Transverse colon (tissue), 4 donors: ENCODE results near the gene PFN1. TPM values are rescaled to one million over a fixed set of nuclear protein-coding genes. Genes with fewer than 3 reads are reported as not detected.

Experiments
- DNase-seq: peaks from one replicate; pipeline ENCODE4 v3.0.0-alpha.2; 2019
- H3K27ac ChIP-seq, 4 donors: fragments of 200-600 bp; sonication (generic); 2 replicates each; pipeline ENCODE4 v1.5.1; 2016 to 2018; ENCODE audit warnings: inconsistent platforms in 4 of 4
- H3K27me3 ChIP-seq: fragments of 200-600 bp; sonication (generic); 2 replicates; pipeline ENCODE4 v1.5.1; 2017; ENCODE audit warnings: inconsistent platforms
- H3K36me3 ChIP-seq, 4 donors: fragments of 200-600 bp; sonication (generic); 2 replicates each; pipeline ENCODE4 v1.5.1; 2017 to 2019; ENCODE audit warnings: inconsistent platforms in 4 of 4
- H3K4me1 ChIP-seq, 4 donors: fragments of 200-600 bp; sonication (generic); 2 replicates each; pipeline ENCODE4 v1.5.1; 2017 to 2020; ENCODE audit warnings: inconsistent platforms in 4 of 4
- H3K4me3 ChIP-seq, 4 donors: fragments of 200-600 bp; sonication (generic); 1 replicate in 1 of 4; 2 replicates in 3 of 4; pipeline versions ENCODE4 v1.5.1 to v1.6.1; 2017 to 2019; ENCODE audit warnings: inconsistent platforms in 4 of 4
- H3K9me3 ChIP-seq, 2 donors: fragments of 200-600 bp; sonication (generic); 2 replicates each; pipeline ENCODE4 v1.5.1; 2017 to 2019; ENCODE audit warnings: inconsistent platforms in 2 of 2
- CTCF ChIP-seq, 5 experiments: fragments of 200-600 bp in 3 of 5; fragments of 450-650 bp in 2 of 5; sonication (generic) in 3 of 5; IDR thresholded peaks; 1 replicate in 2 of 5; 2 replicates in 3 of 5; pipeline ENCODE4 v1.5.1; 2016 to 2017; ENCODE audit warnings: antibody characterized with exemption in 5 of 5, inconsistent platforms in 3 of 5, mild to moderate bottlenecking in 2 of 5, moderate library complexity in 1 of 5
- EP300 ChIP-seq: sonication (generic); formaldehyde crosslinking; IDR thresholded peaks from one replicate; pipeline ENCODE4 v1.6.1; 2017; ENCODE audit warnings: antibody characterized with exemption, low read depth
- POLR2A ChIP-seq: fragments of 450-650 bp; IDR thresholded peaks from one replicate; pipeline ENCODE4 v1.6.1; 2016; ENCODE audit warnings: antibody characterized with exemption, mild to moderate bottlenecking, moderate library complexity
- POLR2AphosphoS5 ChIP-seq, 3 donors: sonication (generic); formaldehyde crosslinking; IDR thresholded peaks; one replicate each; pipeline ENCODE4 v1.6.1; 2016; ENCODE audit warnings: antibody characterized with exemption in 3 of 3
- WGBS, 2 donors: methylation state at CpG; one replicate each; pipeline ENCODE4 v1.1.5; 2018; ENCODE audit warnings: low coverage in 1 of 2; 5-methylcytosine and 5-hydroxymethylcytosine counted together
- in situ Hi-C, 4 donors: fragments of 200-750 bp; cut with MboI; loops; one replicate each; pipeline versions ENCODE4 v1.15.0 to v1.15.1; 2017; ENCODE audit warnings: low sequenced_read_pairs in 3 of 4, low pct_ligation_motif_present in 1 of 4, low pct_unique_long_range_greater_than_20kb in 1 of 4
- intact Hi-C: fragments of 100-400 bp; cut with DNase I; formaldehyde crosslinking; loops from one replicate; pipeline ENCODE4 v1.15.1; 2023; ENCODE audit warnings: low total_unique reads
- small RNA-seq, 4 donors: library from RNA; depleted of rRNA; stranded (forward); fragments of <200 nt; gene quantifications; one replicate each; pipeline ENCODE3, GENCODE V24; 2016
- total RNA-seq, 4 donors: library from RNA; depleted of rRNA; stranded (reverse); fragments of >200 nt; gene quantifications; one replicate each; pipeline ENCODE4 v1.1.0, GENCODE V29; 2016

Gene PFN1
- total RNA-seq, 4 donors from 2014 or later = 743 to 1,049 (median 945) TPM

- Histone ChIP-seq H3K4me1 (peaks cover 0 to 21% (median 19%) of the 10 kb centered on the region in 4 donors), H3K36me3 (peaks cover 0 to 42% (median 20%) of the 10 kb centered on the region in 4 donors), H3K9me3 (no peaks in the 10 kb centered on the region), H3K27me3 (peaks cover 13% of the 10 kb centered on the region), H3K27ac (no peak overlapping the region), H3K4me3 (no peak overlapping the region)
- DNase-seq = no peak
- intact Hi-C loops (loop anchor here (10.0 kb wide), 1 partner anchor 161 kb away; the partner anchor contains the start of genes CXCL16, MED11 and ZMYND15), in situ Hi-C loops (loop anchor here in 2 of 4 donors (25.0 kb wide), 1 partner anchor 108 kb away; the partner anchor contains the start of genes GLTPD2 (in 2 of the 2), PSMB6 (in 2 of the 2) and VMO1 (in 2 of the 2))
- TF ChIP-seq POLR2AphosphoS5 (IDR thresholded peaks at IDR 0.05) (no peak), CTCF (IDR thresholded peaks at IDR 0.05) (no peak), EP300 (no peak), POLR2A (no peak)
- 79 to 81% methylated on average over 5 to 27 of the region's 27 CpGs for WGBS, 2 donors
Measured at GRCh38 chr17:4895657-4896331, 52.5 kb downstream of the PFN1 start.

Small RNAs within 50 kb of the gene (small RNA-seq; reads per million reads assigned to genes)
- gene MIR6864 (0 to 0.18 (median 0) reads per million in 4 donors), gene MIR6865 (0 to 0.28 (median 0.06) reads per million in 4 donors)

Other genes starting within 250 kb of the PFN1 start
- gene PELP1, start 244.4 kb downstream of the PFN1 start, total RNA-seq = 10 to 100 TPM; 12.3 to 42.2 (median 16.1) TPM
- gene ARRB2, start 237.9 kb downstream of the PFN1 start, total RNA-seq = 10 to 100 TPM; 19.3 to 47.9 (median 36.8) TPM
- 10 to 100 TPM in 3 of 4 donors, 1 to 10 TPM in 1; 1.4 to 60.8 (median 34.1) TPM for gene MED11, start 217.1 kb downstream of the PFN1 start, total RNA-seq
- 1 to 10 TPM in 1 of 4 donors, under 1 TPM in 1, not detected in 2; 0.82 to 1.4 TPM for gene ZMYND15, start 208.7 kb downstream of the PFN1 start, total RNA-seq
- gene CXCL16, start 208.6 kb downstream of the PFN1 start, total RNA-seq = 10 to 100 TPM; 13.0 to 72.6 (median 27.0) TPM
- gene TM4SF5, start 176.6 kb downstream of the PFN1 start, total RNA-seq = 10 to 100 TPM in 3 of 4 donors, 1 to 10 TPM in 1; 5.2 to 42.6 (median 26.1) TPM
- 1 to 10 TPM in 2 of 4 donors, under 1 TPM in 1, not detected in 1; 0.68 to 5.2 (median 1.9) TPM for gene VMO1, start 162.2 kb downstream of the PFN1 start, total RNA-seq
- gene GLTPD2, start 159.6 kb downstream of the PFN1 start, total RNA-seq = 1 to 10 TPM in 1 of 4 donors, under 1 TPM in 1, not detected in 2; 0.41 to 1.7 TPM
- gene PSMB6, start 152.4 kb downstream of the PFN1 start, total RNA-seq = 100 to 1,000 TPM in 2 of 4 donors, 10 to 100 TPM in 2; 34.0 to 111 (median 80.9) TPM
- 10 to 100 TPM; 13.9 to 81.9 (median 18.9) TPM for gene PLD2, start 141.4 kb downstream of the PFN1 start, total RNA-seq
- 100 to 1,000 TPM; 128 to 406 (median 181) TPM for gene MINK1, start 115.2 kb downstream of the PFN1 start, total RNA-seq
- gene C17orf107, start 49.0 kb downstream of the PFN1 start, total RNA-seq = 1 to 10 TPM in 3 of 4 donors, not detected in 1; 1.8 to 3.2 (median 2.1) TPM
- under 1 TPM in 1 of 4 donors, not detected in 3; 0.32 TPM for gene CHRNE, start 45.4 kb downstream of the PFN1 start, total RNA-seq
- not detected for gene GP1BA, start 16.3 kb downstream of the PFN1 start, total RNA-seq
- gene SLC25A11, start 8.5 kb downstream of the PFN1 start, total RNA-seq = 100 to 1,000 TPM in 1 of 4 donors, 10 to 100 TPM in 3; 62.4 to 120 (median 83.9) TPM
- gene RNF167, start 8.3 kb downstream of the PFN1 start, total RNA-seq = 100 to 1,000 TPM in 1 of 4 donors, 10 to 100 TPM in 3; 57.2 to 348 (median 73.7) TPM
- 100 to 1,000 TPM in 1 of 4 donors, 10 to 100 TPM in 1, 1 to 10 TPM in 2; 2.5 to 211 (median 12.9) TPM for gene ENO3, start 2.6 kb upstream of the PFN1 start, total RNA-seq
- gene SPAG7, start 19.3 kb upstream of the PFN1 start, total RNA-seq = 10 to 100 TPM in 3 of 4 donors, 1 to 10 TPM in 1; 8.2 to 64.7 (median 47.4) TPM
- gene CAMTA2, start 39.1 kb upstream of the PFN1 start, total RNA-seq = 10 to 100 TPM; 35.9 to 71.8 (median 51.8) TPM
- gene INCA1, start 49.0 kb upstream of the PFN1 start, total RNA-seq = 1 to 10 TPM in 2 of 4 donors, not detected in 2; 1.8 to 2.2 TPM
- gene KIF1C, start 49.4 kb upstream of the PFN1 start, total RNA-seq = 100 to 1,000 TPM; 106 to 125 (median 114) TPM
- gene SLC52A1, start 86.9 kb upstream of the PFN1 start, total RNA-seq = 1 to 10 TPM in 3 of 4 donors, not detected in 1; 1.3 to 6.0 (median 3.4) TPM
- gene ZFP3, start 129.9 kb upstream of the PFN1 start, total RNA-seq = 10 to 100 TPM in 1 of 4 donors, 1 to 10 TPM in 3; 6.0 to 11.6 (median 8.6) TPM
- gene ZNF232, start 163.3 kb upstream of the PFN1 start, total RNA-seq = 10 to 100 TPM in 2 of 4 donors, 1 to 10 TPM in 2; 6.8 to 69.6 (median 27.2) TPM
- gene USP6, start 167.5 kb upstream of the PFN1 start, total RNA-seq = under 1 TPM in 2 of 4 donors, not detected in 2; under 0.01 to 0.82 TPM
- 10 to 100 TPM in 1 of 4 donors, 1 to 10 TPM in 3; 1.5 to 17.0 (median 4.5) TPM for gene ZNF594, start 243.3 kb upstream of the PFN1 start, total RNA-seq